ENCODE measurements around the gene PPP2R3A. TPM values are rescaled to one million over a fixed set of nuclear protein-coding genes. Genes with fewer than 3 reads are reported as not detected.

PPP2R3A gene
- total RNA-seq, 2 donors from 2014 or later: 37.5 to 60.1 TPM

GRCh38 chr3:136197159-136197793 lies 231.7 kb downstream of the PPP2R3A start:
- intact Hi-C loops (cut with DNase I): loop anchor here in 1 of 2 donors (5.0 to 10.0 kb wide), 2 partner anchors 52 to 115 kb away; no protein-coding TSS in a partner anchor
- ATAC-seq: no peak
- no peak for DNase-seq

Other genes starting within 250 kb of the PPP2R3A start
- 10 to 100 TPM; 19.0 to 21.6 TPM for gene MSL2, start 230.6 kb downstream of the PPP2R3A start, total RNA-seq